ENCODE results near the gene CCDC124.

CCDC124 gene

DNA sequence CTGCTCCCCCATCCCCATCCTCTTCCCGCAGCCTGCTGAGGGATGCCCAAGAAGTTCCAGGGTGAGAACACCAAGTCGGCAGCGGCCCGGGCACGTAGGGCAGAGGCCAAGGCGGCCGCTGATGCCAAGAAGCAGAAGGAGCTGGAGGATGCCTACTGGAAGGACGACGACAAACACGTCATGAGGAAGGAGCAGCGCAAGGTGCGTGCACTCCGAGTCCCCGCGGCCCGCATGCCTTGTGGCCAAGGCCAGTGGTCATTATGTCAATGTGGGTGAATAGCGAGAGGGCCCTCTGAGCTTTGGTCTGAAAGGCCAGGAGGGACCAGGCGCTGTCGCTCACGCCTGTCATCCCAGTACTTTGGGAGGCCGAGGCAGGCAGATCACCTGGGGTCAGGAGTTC is 3.6 kb downstream of the CCDC124 start:
- DNase-seq (ENCODE audit: low read depth in 3 of 3) = no peak

DNA sequence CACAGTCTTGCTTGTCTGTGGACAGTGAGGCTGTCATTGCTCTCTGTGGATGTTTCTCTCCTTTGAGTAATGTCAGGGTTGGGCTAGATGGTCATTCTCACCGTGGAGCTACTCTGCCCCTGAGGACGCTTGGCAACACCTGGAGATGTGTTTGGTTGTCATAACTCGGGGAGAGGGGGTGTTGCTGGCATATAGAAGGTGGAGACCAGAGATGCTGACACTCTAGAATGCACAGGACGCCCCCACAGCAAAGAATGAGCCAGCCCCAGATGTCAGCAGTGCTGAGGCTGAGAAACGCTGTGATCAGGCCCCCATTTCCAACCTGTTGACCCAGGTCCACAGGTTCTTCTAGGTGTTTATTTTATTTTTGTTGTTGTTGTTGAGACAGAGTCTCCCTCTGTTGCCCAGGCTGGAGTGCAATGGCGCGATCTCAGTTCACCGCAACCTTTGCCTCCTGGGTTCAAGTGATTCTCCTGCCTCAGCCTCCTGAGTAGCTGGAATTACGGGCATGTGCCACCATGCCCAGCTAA is 4.6 kb downstream of the CCDC124 start:
- DNase-seq (ENCODE audit: low read depth in 3 of 3) = no peak

- DNase-seq (ENCODE audit: low read depth in 3 of 3) = peak; percentile 56 to 78 (median 69)
Observed at GRCh38 chr19:17938092-17938845, 5.5 kb downstream of the CCDC124 start.

- no peak for DNase-seq (ENCODE audit: low read depth in 3 of 3)
Observed at GRCh38 chr19:17942181-17942580, 9.4 kb downstream of the CCDC124 start.

- DNase-seq (ENCODE audit: low read depth in 3 of 3) = no peak
Observed at GRCh38 chr19:17942582-17943273, 9.9 kb downstream of the CCDC124 start.

DNA sequence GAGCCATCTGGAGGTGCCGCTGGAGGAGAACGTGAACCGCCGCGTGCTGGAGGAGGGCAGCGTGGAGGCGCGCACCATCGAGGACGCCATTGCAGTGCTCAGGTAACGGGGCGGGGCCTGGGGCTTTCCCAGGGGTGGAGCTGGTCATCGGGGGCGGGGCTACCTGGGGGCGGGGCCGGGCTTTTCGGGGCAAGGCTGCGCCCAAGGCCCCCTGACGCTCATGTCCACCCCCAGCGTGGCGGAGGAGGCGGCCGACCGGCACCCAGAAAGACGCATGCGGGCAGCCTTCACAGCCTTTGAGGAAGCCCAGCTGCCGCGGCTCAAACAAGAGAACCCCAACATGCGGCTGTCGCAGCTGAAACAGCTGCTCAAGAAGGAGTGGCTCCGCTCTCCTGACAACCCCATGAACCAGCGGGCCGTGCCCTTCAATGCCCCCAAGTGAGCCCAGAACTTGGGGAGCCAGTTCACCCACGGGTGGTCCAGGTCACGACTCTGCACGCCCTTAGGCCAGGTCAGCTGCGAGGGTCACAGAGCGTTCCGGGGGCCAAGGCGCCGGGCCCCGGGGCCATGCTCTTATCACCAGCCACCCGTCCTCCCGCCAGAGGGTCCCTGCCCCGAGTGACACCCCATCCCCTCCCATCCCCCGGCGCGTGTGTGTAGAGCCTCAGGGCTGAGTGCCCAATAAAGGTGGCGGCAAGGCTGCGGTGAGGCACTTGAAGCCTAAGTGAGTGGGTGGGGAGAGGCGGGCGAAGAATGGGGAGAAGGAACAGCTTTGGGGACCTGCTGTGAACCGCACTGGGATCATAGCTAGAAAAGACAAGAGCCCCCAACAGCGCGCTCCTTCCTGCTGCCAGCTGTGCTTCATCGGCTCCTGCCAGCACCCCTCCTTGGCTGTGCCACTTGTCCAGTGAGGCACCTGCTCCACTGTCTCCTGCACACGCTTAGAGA is 10.7 kb downstream of the CCDC124 start:
- DNase-seq (ENCODE audit: low read depth in 3 of 3) = no peak

DNA sequence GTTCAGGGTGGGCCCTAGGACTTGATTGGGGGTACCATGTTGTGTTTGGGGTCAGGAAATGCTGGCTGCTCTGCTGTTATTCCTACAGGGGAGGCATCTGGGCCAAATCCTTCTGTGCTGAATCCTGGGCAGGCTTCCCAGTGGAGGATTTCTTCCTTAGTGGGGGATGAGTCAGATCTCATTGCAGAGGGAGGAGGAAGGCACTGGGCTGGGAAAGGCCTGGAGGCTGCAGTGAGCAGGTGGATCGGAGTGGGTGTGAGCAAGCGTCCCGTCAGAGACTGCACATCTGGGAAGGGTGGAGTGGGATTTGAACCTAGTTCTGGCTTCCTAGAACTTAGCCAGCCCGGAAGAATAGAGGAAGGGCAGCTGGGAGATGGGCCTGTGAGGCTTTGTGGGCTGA is 11.5 kb downstream of the CCDC124 start:
- no peak for DNase-seq (ENCODE audit: low read depth in 3 of 3)

DNA sequence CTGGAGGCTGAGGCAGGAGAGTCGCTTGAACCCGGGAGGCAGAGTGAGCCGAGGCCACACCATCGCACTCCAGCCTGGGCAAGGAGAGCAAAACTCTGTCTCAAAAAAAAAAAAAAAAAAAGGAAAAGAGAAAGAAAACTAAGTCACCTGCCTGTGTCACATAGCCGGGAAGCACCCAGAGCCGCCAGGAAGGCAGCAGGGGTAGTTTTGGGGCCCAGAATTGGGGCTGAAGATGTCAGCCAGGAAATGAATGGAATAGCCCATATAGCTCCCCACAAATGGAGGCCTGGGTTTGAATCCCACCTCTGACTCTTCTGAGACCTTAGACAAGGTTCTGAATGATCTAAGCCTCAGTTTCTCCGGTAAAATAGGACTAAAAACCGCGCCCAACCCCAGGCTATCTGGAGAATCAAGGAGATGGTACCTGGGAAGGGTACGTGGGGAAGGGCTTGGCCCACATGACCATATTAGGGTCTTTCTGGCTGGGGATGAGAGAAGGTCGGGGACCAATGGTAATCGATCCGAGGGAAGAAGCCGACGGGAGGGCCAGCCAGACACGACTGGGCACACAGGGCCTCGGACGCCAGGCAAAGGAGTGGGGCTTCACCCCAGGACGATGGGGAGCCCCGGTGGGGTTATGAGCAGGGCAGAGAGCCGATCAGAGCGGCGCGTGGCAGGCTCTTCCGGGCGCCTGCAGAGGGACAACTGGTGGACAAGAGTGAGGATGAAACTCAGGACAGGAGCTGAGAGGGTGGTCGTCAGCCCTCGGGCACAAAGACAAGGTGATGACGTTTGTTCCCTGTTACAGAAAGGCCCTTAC is 14.4 kb downstream of the CCDC124 start:
- no peak for DNase-seq (ENCODE audit: low read depth in 3 of 3)

DNA sequence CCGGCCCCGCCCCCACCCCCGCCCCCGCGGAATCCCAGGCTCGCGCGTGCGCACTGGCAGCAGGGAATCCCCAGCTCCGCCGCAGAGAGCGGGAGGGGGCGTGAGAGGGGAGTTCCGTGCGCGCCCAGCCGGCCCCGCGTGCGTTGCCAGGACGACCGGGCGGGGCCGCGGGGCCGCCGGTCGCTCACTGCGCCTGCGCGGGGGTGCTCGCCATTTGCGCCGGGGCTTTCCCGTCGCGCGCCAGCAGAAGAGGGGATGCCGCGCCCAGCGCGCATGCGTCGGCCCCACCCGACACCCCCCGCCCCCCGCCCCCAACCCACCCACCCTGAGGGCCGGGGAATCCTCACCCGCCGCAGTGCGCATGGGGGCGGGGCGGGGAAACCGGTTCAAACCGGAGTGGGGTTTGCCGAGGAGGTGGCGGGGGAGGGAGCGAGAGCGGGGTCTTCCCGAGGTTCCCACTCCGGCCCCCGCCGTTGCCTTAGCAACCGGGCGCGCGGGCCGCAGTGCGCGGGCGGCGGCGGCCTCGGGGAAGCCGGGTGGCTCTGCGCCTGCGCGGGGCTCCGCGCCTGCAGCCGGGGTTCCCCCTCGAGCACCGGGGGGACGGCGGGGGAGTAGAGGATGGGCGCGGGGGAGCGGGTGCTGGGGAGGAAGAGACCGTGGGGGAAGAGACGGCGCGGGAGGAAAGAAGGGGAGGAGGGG is 15.1 kb downstream of the CCDC124 start:
- peak; percentile 88 to 92 (median 92) for DNase-seq (ENCODE audit: low read depth in 3 of 3)

DNA sequence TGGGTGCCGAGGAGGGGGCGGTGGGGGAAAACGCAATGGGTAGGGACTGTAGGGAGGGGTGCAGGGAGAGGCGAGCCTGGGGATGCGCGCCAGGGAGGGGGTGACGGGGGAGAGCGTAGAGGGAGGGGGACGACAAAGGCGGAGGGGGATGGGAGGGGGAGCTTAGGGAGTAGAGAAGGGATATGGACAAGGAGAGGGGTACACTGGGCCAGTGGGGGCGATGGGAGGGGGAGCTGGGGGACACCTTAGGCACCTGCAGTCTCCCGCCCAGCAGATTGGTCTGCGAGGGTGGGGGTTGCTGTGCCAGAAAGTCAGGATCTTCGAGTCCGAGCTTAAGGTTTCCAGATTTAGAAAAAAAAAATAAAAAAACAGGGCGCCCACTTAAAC is 15.7 kb downstream of the CCDC124 start:
- DNase-seq (ENCODE audit: low read depth in 3 of 3) = no peak

DNA sequence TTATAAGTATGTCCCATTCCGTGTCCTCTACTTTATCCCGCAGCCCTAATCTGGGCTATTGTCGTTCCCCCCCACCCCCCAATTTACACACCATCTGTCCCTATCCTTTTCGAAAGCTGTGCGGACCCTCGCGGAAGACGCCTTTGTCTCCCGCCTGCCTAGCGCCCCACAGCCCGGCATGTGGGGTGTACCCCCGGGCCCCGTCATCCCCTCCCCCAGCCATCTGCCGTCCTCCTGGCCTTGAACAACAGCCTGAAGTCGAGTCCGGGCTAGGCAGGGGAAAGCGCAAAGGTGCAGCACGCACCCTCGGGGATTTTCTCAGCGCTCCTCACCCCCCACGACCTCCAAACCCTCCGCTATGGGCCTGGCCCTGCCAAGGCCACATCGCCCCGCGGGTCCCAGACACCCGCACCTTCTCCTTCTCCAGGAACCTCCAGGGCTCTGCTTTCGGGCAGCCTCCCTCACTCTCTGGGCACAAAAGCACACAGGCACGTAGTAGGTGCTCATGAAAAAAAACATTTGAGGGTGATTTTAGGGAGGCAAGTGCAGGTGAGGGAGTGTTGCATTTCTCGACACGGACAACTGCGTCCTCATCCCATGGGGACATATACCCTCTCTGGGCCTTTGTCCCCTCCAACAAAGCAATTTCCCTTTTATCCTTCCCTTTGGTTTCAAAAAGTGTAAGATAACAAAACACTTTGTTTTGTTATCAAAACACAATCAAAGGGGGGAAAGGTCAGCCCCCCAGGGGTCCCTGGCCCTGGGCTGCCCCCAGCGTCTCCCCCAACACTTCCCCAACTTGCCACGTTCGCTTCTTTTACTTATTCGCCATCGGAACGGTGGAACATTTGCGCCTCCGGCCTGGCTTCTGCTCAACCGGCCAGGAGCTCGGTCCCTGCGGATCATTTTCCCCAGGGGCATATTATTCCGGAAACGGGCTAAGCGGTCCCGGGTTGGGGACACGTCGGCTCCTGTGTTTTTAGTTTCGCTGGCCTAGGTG is 16.4 kb downstream of the CCDC124 start:
- DNase-seq (ENCODE audit: low read depth in 3 of 3) = no peak

DNA sequence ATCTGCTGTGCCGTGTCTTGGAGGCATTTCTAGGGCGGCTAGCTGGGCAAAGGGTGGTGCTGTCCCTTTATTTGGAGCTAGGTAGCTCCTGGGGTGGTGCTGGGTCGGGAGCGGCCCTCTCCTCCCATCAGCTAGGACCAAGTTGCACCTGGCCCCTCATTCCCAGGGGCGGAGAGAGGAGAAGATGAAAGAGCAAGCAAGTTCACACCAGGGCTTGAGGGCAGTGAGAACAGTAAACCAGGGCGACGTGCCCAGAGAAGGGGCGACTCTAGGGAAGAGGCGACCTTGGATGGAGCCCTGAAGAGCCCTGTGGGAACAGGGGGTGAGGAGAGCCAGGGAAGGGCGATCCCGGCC is 17.1 kb downstream of the CCDC124 start:
- no peak for DNase-seq (ENCODE audit: low read depth in 3 of 3)

- no peak for DNase-seq (ENCODE audit: low read depth in 3 of 3)
Observed at GRCh38 chr19:17950310-17951156, 17.7 kb downstream of the CCDC124 start.

- DNase-seq (ENCODE audit: low read depth in 3 of 3) = no peak
Observed at GRCh38 chr19:17951157-17951989, 18.6 kb downstream of the CCDC124 start.

- no peak for DNase-seq (ENCODE audit: low read depth in 3 of 3)
Observed at GRCh38 chr19:17951990-17952976, 19.5 kb downstream of the CCDC124 start.

GRCh38 chr19:17953316-17953801 is 20.5 kb downstream of the CCDC124 start:
- DNase-seq (ENCODE audit: low read depth in 3 of 3) = no peak
